Measurements from ENCODE around the gene ADPRS.
A peak's percentile ranks its signal among the peaks of the same experiment; 100 is the strongest.

Gene ADPRS

GRCh38 chr1:36088577-36089392 is at the start of gene ADPRS:
Gene ADPRS, plus strand, starts transcription at chr1:36088892. Its CDS starts 13 bp downstream, at chr1:36088905.
- peak; percentile 84 for DNase-seq (ENCODE audit: low read depth)

GRCh38 chr1:36040238-36040637 is 48.5 kb upstream of the ADPRS start:
- no peak for DNase-seq (ENCODE audit: low read depth)

- DNase-seq (ENCODE audit: low read depth), result no peak
These were observed 36.9 kb upstream of the ADPRS start for GRCh38 chr1:36051821-36052220.

GRCh38 chr1:36053978-36054377 is 34.7 kb upstream of the ADPRS start:
- no peak for DNase-seq (ENCODE audit: low read depth)

GRCh38 chr1:36055706-36056105 is 33.0 kb upstream of the ADPRS start:
- no peak for DNase-seq (ENCODE audit: low read depth)

- no peak for DNase-seq (ENCODE audit: low read depth)
These were observed 26.4 kb upstream of the ADPRS start for GRCh38 chr1:36062315-36062714.

GRCh38 chr1:36067871-36068270 is 20.8 kb upstream of the ADPRS start:
- no peak for DNase-seq (ENCODE audit: low read depth)

DNA sequence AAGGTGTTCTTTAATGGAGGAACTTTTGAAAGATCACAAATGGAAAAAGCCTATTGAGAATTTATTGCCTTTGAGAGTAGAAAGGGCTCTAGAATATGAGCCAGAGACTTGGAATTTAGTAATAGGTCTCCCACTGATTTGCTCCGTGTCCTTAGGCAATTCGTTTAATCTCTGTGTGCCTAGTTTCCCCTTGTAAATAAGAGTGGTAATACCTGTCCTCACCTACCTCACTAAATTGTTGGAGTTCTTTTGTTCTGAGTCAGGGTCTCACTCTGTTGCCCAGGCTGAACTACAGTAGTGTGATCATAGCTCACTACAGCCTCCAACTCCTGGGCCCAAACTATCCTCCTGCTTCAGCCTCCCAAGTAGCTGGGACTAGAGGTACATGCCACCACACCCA is 19.8 kb upstream of the ADPRS start:
- no peak for DNase-seq (ENCODE audit: low read depth)

GRCh38 chr1:36070349-36070748 is 18.3 kb upstream of the ADPRS start:
- no peak for DNase-seq (ENCODE audit: low read depth)

DNA sequence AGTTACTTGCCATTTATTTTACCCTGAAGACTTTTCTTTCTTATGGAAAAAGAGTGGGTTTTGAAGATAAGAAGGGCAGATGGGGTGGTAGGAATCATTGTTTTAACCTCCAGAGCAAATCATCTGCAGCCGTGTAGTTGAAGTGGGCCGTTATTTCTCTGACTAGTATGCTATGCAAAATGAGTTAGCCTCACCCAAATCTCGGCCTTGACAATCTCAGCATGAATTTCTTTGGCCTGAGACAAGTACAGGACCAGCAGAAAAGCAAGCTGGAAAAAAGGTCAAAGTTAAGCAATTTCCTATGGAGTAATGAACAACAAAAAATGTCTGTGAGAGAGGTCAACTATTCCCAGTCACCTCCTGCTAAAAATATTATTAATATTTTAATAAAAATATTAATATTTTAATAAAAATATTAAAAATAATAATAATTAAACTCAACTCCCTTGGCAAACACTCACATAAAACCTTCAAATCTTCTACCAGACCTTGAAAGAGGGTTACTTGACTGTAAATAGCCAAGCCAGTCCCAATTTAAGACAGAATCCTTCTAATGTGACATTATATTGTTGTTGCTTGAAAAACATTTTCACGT is 11.6 kb upstream of the ADPRS start:
- DNase-seq (ENCODE audit: low read depth), result no peak

GRCh38 chr1:36080236-36080635 is 8.5 kb upstream of the ADPRS start:
- DNase-seq (ENCODE audit: low read depth), result no peak

- no peak for DNase-seq (ENCODE audit: low read depth)
These were observed 7.9 kb upstream of the ADPRS start for GRCh38 chr1:36080801-36081200.

- no peak for DNase-seq (ENCODE audit: low read depth)
These were observed 6.7 kb upstream of the ADPRS start for GRCh38 chr1:36081926-36082485.

DNA sequence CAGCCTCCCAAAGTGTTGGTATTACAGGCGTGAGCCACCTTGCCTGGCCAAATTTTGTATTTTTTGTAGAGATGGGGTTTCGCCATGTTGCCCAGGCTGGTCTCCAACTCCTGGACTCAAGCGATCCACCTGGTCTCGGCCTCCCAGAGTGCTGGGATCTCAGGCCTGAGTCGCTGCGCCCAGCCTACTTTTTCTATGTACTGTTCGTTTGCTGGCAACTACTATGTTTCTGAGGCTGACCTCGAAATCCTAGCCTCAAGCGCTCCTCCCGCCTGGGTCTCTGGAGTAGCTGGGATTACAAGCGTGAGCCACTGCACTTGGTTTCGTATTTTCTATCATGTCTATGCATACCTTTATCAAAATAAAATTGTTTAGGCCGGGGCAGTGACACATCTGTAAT is 5.5 kb upstream of the ADPRS start:
- no peak for DNase-seq (ENCODE audit: low read depth)

GRCh38 chr1:36083635-36084496 is 4.8 kb upstream of the ADPRS start, which contains the start of gene TEKT2:
Gene TEKT2, plus strand, starts transcription at chr1:36084094. Its CDS starts 828 bp downstream, at chr1:36084922.
- DNase-seq (ENCODE audit: low read depth), result no peak

- DNase-seq (ENCODE audit: low read depth), result no peak
These were observed 4.1 kb upstream of the ADPRS start for GRCh38 chr1:36084497-36085115.

DNA sequence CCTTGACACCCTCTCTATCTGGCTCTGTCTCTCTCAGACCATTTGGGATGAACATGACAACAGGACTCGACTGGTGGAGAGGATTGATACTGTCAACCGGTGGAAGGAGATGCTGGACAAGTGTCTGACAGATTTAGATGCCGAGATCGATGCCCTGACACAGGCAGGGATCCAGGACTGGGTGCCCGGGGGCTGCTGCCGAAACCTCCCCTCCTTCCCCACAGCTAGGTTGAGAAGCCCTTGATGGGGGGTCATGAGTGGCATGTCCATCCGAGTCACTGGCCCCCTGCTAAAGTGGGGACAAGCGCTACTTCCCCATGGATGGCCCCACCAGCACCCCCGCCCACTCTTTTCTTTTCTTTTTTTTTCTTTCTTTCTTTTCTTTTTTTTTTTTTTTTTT is 3.6 kb upstream of the ADPRS start:
- DNase-seq (ENCODE audit: low read depth), result no peak

GRCh38 chr1:36085686-36086526 is 2.8 kb upstream of the ADPRS start:
- no peak for DNase-seq (ENCODE audit: low read depth)

GRCh38 chr1:36086529-36087232 is 2.0 kb upstream of the ADPRS start:
- DNase-seq (ENCODE audit: low read depth), result no peak
